ENCODE results near the gene SMURF1.

SMURF1 gene

DNA sequence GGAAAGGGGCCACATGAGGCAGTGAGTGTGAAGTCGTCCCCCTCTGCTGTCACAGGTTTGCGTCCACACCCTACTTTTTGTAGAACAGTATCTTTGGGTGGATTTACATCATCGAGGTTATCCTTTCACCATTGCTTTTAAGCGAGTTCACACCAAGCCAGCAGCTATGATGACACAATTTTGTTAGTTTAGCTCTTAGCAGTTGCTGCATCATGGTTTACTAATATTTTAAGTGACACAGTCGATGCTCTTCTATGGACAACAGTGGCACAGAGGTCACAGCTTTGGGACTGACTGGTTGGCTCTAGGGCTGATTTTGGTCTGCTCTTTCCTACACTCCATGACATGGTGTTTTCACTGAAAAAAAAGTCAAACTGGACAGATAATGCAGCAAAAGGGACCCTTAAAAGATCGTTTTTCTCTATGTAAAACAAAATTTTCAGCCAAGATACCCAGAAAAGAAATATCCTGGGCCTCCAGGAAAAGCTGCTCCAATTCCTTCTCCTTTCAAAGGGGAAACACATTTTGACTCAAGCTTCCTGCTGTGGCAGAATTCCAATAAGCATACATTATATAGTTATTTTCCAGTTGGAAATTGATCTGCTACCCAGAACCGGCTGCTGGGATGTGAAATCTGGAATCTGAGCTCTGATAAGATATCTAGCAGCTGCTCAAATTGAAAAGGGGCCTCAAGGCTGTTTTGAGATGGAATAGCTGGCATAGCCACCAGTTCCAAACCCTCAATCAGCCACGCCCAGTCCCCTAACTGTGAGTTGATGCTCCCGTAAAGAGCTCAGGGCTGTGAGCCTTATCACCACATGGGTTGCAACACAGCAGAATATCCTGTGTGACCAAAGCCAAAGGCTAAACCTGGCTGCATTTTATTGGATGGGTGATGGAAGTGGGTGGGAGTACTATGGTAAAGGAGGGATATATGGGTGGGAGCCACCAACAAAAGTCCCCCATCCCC lies 114.2 kb downstream of the SMURF1 start:
- no peak for DNase-seq (ENCODE audit: low read depth, low spot score)

DNA sequence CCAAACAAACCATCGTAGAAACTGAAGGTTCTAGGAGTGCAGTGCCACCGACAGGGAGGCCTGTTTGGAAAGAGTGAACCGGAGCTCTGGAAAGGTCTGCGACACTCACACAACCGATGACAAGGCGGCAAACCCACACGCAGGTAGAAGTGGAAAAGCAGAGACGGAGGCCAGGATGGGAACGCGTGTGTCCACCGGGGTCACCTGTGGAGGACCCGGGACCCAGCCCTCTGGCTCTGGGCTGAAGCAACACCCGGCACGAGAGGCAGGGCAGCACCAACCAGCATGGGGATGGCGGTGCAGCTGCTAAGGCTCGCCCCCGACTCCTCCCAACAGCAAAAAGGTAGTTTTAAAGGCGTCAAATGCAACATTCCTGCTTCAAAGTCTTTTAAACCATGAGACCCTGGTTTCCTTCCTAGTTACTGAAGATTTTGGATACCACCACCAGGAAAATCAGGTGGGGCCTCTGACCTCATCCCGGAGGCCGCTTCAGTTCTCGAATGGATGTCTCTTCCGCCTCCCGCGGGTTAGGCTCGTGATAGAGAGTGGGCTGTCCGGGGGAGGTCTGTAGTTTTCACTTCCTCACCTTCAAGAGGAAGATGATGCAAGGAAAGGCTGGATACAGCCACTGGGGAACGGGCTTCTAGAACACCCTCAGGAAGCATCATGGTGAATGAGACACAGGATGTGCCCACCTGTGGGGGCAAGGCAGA lies 115.5 kb downstream of the SMURF1 start:
- no peak for DNase-seq (ENCODE audit: low read depth, low spot score)

DNA sequence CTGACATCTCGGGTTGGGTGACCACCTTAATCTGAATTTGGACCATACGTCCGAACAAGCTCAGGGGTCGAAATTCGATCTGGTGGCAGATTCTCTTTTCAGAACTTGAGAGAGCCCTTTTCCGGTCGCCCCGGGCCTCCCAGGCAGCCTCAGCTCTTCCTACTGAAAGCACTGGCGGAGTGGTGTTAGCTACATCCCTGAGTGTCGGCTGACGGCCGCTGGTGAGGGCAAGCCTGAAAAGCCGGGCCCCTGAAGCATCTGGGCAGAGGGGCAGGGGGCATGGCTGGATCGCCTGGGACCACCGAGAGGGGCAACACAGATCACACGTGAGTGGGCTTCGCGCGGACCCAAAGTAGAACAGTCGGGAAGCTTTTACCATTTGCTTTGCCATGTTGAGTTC lies 116.1 kb downstream of the SMURF1 start:
- DNase-seq (ENCODE audit: low read depth, low spot score) = no peak

GRCh38 chr7:99027241-99027640 lies 116.7 kb downstream of the SMURF1 start:
- no peak for DNase-seq (ENCODE audit: low read depth, low spot score)

GRCh38 chr7:99024066-99024465 lies 119.8 kb downstream of the SMURF1 start:
- DNase-seq (ENCODE audit: low read depth, low spot score) = no peak

- DNase-seq (ENCODE audit: low read depth, low spot score) = no peak
Observed at GRCh38 chr7:99021941-99022560, 121.9 kb downstream of the SMURF1 start.

DNA sequence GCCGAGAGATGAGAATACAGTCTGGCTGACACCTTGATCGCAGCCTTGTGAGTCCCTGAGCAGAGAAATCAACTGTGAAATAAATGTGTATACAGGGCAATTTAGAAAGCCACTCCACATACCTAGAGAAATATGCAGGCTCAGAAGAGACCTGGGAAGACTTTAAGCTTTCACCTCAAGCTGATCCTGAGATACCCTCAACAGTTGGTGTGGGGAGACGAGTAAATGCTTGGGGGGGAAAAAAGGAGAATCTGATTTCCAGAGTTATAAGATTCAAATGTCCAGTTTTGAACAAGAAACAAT lies 123.5 kb downstream of the SMURF1 start:
- DNase-seq (ENCODE audit: low read depth, low spot score) = no peak

- DNase-seq (ENCODE audit: low read depth, low spot score) = no peak
Observed at GRCh38 chr7:99019523-99020412, 124.1 kb downstream of the SMURF1 start.

GRCh38 chr7:99016196-99016595 lies 127.7 kb downstream of the SMURF1 start:
- DNase-seq (ENCODE audit: low read depth, low spot score) = no peak

GRCh38 chr7:99014113-99014985 lies 129.6 kb downstream of the SMURF1 start:
- DNase-seq (ENCODE audit: low read depth, low spot score) = no peak

DNA sequence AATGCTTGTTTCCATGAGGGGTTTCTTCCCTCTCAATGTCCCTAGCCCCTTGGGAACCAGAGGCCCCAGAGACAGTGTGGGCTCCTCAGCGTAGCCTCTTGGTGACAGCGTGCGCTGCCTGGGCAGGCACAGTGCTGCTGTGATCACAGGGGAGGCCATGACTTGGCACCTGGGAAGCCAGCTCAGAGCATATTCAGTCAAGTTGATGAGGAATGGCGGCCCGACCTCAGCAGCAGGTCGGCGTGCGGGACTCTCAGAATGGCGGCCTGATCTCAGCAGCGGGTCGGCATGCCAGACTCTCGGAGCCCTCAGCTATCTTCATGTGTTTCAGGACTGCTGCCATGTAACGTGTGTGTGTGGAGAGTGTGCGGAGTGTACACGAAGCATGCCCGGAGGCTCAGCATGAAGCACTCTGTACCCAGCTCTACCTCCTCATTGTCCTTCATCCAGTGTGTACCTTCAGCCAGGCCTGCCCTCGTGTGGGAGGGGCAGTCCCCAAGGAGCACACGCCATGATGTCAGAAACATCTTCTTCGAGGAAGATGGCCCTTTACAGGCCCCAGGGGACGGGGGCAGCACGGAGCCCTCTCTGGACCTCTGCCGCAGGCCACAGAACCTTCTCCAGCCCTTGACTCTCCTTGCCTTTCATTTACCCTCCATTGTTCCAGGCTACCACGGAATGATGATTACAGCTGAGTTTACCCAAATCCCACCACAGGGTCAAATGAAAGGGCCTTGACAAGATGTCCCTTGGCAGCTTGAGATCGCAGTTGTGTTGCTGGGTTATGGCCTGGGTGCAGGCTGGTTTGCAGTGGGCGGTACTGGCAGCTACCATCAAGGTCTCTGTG lies 130.4 kb downstream of the SMURF1 start:
- no peak for DNase-seq (ENCODE audit: low read depth, low spot score)

DNA sequence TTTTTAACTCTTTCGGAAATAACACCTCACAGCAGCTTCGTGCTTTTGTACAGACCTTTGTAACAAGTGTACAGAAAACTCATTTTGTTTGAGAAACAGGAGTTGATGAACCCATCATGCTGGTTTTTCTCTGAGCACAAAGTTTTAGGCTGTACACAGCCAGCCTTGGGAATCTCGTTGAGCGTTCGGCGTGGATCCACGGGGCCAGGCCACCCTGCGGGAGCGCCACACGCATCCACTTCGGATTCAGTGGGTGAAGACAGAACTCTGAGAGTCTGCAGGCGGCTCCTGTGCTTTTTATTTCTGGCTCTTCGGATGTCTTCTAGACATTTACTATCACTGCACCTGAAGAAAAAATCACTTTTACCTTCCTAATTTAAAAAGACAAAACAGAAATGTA lies 131.2 kb downstream of the SMURF1 start:
- DNase-seq (ENCODE audit: low read depth, low spot score) = no peak

DNA sequence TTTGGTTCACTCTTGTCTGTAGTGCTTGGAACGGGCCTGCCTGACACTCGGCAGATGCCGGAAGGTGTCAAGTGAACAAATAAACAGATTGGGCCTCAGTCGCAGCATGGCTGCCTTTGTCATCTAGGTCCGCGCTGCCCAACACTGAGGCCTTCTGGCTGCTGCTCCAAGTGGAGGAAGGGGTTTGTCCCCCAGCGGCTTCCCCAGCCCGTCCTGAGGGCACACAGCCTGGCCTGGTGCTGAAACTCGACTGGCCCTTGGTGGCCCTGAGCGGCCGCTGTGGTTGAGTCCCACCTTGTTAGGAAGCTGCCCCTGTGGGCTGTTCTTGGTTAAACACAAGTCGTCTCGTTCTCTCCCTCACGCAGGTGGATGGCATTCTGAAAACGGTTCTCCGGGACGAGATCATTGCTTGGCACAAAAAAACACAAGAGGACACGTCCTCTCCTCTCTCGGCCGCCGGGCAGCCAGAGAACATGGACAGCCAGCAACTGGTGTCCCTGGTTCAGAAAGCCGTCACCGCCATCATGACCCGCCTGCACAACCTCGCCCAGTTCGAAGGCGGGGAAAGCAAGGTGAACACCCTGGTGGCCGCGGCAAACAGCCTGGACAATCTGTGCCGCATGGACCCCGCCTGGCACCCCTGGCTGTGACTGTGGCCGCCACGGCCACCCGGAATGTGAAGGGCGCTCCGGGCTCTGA lies 132.1 kb downstream of the SMURF1 start:
- no peak for DNase-seq (ENCODE audit: low read depth, low spot score)

- no peak for DNase-seq (ENCODE audit: low read depth, low spot score)
Observed at GRCh38 chr7:99011341-99011705, 132.6 kb downstream of the SMURF1 start.

GRCh38 chr7:99010281-99010680 lies 133.6 kb downstream of the SMURF1 start:
- no peak for DNase-seq (ENCODE audit: low read depth, low spot score)

- no peak for DNase-seq (ENCODE audit: low read depth, low spot score)
Observed at GRCh38 chr7:99008921-99009530, 134.9 kb downstream of the SMURF1 start.

GRCh38 chr7:99008181-99008631 lies 135.7 kb downstream of the SMURF1 start:
- no peak for DNase-seq (ENCODE audit: low read depth, low spot score)

GRCh38 chr7:99006739-99007424 lies 137.0 kb downstream of the SMURF1 start:
- DNase-seq (ENCODE audit: low read depth, low spot score) = no peak

Data from activated naive CD8-positive, alpha-beta T cell treated with anti-CD3 and anti-CD28 coated beads, Interleukin-2, amount 50 U/mL, for 16 hours (primary cell).